ENCODE measurements around the gene PLCB3. TPM values are rescaled to one million over a fixed set of nuclear protein-coding genes. Genes with fewer than 3 reads are reported as not detected.

The PLCB3 gene
- total and polyA plus RNA-seq, 10 of the 15 experiments (the other 5 are each of a cell fraction or from before 2014, with no cell fraction given): 0.03 to 10.3 (median 3.3) TPM

DNA sequence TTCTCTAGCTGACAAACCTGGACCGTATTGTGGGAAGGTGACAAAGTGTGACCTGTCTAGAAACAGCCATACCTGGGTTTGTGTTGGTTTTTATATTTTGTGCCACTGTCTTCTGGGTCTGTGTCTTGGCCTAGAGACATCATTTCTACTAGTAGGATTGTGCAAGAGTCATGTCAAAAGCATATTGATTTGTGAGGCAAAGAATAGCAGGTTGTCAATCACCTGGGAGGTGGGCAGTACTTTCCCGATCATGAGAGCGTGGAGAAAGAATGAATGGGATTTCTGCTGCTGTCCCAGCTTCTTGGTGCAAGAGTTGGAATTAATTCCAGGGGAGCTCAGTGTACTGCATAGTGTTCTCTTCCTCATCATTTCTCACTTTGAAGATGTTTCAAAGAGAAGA lies 49.8 kb upstream of the PLCB3 start:
- SMC1A ChIA-PET (ENCODE audit: uncharacterized antibody, unreplicated experiment): no interaction called here
- Histone ChIP-seq H4K20me1 (ENCODE audit: control insufficient read depth, insufficient read depth) (no peaks in the 10 kb centered on the region), H3K4me3 (no peak overlapping the region), H3K4me2 (ENCODE audit: control insufficient read depth, insufficient read depth) (no peak overlapping the region), H3K4me1 (ENCODE audit: control insufficient read depth, insufficient read depth, low read length) (peaks cover 22% of the 10 kb centered on the region), H3K27me3 (replicated peaks in 1 of 2; ENCODE audit: control insufficient read depth in 2 of 2, insufficient read depth in 2 of 2, low read length in 1 of 2) (no peaks in the 10 kb centered on the region), H3K9ac (ENCODE audit: control insufficient read depth, insufficient read depth, low read length) (no peak overlapping the region), H3K9me3 (replicated peaks; ENCODE audit: control insufficient read depth, insufficient read depth, low read length) (no peaks in the 10 kb centered on the region), H3K36me3 (ENCODE audit: control insufficient read depth in 2 of 2, insufficient read depth in 2 of 2, low read length in 1 of 2) (peaks cover 42% of the 10 kb centered on the region in 2 experiments), H3K27ac (ENCODE audit: control insufficient read depth, insufficient read depth) (no peak overlapping the region), H3K79me2 (ENCODE audit: control insufficient read depth, insufficient read depth, low read length) (peaks cover 12% of the 10 kb centered on the region), H2AFZ (ENCODE audit: control insufficient read depth, low read depth, low read length) (no peak overlapping the region)
- FAIRE-seq: no peak
- DNase-seq (ENCODE audit: low read depth, low spot score): no peak
- POLR2A ChIA-PET: interaction anchor here (1.2 kb wide), 1 partner anchor 22 kb away, joined by 5 read pairs; no protein-coding TSS in a partner anchor
- intact Hi-C loops (cut with micrococcal nuclease; ENCODE audit: unreplicated experiment) (no loop called here), in situ Hi-C loops (cut with MboI) (loop anchor here (5.0 kb wide), 1 partner anchor 101 kb away; the partner anchor contains the start of gene CATSPERZ)
- CTCF ChIA-PET: interaction anchor here (0.6 to 9.7 kb wide), 5 partner anchors 13 to 601 kb away, joined by 3 to 238 read pairs (median 4); partner anchors contain the start of genes CATSPERZ, ESRRA and PPP1R14B
- no peak for TF ChIP-seq RAD51 (IDR thresholded peaks at IDR 0.05)
- TF ChIP-seq HDAC2 (IDR thresholded peaks at IDR 0.05): no peak
- TF ChIP-seq, protein P1, sequence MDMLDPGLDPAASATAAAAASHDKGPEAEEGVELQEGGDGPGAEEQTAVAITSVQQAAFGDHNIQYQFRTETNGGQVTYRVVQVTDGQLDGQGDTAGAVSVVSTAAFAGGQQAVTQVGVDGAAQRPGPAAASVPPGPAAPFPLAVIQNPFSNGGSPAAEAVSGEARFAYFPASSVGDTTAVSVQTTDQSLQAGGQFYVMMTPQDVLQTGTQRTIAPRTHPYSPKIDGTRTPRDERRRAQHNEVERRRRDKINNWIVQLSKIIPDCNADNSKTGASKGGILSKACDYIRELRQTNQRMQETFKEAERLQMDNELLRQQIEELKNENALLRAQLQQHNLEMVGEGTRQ (IDR thresholded peaks at IDR 0.05; ENCODE audit: borderline replicate concordance, low read depth, low read length): no peak
- TF ChIP-seq ZNF384 (IDR thresholded peaks at IDR 0.05; ENCODE audit: borderline replicate concordance, low read depth, low read length): no peak
- TF ChIP-seq, protein P2, sequence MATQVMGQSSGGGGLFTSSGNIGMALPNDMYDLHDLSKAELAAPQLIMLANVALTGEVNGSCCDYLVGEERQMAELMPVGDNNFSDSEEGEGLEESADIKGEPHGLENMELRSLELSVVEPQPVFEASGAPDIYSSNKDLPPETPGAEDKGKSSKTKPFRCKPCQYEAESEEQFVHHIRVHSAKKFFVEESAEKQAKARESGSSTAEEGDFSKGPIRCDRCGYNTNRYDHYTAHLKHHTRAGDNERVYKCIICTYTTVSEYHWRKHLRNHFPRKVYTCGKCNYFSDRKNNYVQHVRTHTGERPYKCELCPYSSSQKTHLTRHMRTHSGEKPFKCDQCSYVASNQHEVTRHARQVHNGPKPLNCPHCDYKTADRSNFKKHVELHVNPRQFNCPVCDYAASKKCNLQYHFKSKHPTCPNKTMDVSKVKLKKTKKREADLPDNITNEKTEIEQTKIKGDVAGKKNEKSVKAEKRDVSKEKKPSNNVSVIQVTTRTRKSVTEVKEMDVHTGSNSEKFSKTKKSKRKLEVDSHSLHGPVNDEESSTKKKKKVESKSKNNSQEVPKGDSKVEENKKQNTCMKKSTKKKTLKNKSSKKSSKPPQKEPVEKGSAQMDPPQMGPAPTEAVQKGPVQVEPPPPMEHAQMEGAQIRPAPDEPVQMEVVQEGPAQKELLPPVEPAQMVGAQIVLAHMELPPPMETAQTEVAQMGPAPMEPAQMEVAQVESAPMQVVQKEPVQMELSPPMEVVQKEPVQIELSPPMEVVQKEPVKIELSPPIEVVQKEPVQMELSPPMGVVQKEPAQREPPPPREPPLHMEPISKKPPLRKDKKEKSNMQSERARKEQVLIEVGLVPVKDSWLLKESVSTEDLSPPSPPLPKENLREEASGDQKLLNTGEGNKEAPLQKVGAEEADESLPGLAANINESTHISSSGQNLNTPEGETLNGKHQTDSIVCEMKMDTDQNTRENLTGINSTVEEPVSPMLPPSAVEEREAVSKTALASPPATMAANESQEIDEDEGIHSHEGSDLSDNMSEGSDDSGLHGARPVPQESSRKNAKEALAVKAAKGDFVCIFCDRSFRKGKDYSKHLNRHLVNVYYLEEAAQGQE (IDR thresholded peaks at IDR 0.05; ENCODE audit: low read depth, low read length): no peak
- TF ChIP-seq, protein P3, sequence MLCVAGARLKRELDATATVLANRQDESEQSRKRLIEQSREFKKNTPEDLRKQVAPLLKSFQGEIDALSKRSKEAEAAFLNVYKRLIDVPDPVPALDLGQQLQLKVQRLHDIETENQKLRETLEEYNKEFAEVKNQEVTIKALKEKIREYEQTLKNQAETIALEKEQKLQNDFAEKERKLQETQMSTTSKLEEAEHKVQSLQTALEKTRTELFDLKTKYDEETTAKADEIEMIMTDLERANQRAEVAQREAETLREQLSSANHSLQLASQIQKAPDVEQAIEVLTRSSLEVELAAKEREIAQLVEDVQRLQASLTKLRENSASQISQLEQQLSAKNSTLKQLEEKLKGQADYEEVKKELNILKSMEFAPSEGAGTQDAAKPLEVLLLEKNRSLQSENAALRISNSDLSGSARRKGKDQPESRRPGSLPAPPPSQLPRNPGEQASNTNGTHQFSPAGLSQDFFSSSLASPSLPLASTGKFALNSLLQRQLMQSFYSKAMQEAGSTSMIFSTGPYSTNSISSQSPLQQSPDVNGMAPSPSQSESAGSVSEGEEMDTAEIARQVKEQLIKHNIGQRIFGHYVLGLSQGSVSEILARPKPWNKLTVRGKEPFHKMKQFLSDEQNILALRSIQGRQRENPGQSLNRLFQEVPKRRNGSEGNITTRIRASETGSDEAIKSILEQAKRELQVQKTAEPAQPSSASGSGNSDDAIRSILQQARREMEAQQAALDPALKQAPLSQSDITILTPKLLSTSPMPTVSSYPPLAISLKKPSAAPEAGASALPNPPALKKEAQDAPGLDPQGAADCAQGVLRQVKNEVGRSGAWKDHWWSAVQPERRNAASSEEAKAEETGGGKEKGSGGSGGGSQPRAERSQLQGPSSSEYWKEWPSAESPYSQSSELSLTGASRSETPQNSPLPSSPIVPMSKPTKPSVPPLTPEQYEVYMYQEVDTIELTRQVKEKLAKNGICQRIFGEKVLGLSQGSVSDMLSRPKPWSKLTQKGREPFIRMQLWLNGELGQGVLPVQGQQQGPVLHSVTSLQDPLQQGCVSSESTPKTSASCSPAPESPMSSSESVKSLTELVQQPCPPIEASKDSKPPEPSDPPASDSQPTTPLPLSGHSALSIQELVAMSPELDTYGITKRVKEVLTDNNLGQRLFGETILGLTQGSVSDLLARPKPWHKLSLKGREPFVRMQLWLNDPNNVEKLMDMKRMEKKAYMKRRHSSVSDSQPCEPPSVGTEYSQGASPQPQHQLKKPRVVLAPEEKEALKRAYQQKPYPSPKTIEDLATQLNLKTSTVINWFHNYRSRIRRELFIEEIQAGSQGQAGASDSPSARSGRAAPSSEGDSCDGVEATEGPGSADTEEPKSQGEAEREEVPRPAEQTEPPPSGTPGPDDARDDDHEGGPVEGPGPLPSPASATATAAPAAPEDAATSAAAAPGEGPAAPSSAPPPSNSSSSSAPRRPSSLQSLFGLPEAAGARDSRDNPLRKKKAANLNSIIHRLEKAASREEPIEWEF (IDR thresholded peaks at IDR 0.05; ENCODE audit: insufficient replicate concordance, low read depth, low read length): no peak
- TF ChIP-seq FOS (IDR thresholded peaks at IDR 0.05; ENCODE audit: borderline replicate concordance, extremely low read depth, insufficient read length): no peak
- TF ChIP-seq, protein P4, sequence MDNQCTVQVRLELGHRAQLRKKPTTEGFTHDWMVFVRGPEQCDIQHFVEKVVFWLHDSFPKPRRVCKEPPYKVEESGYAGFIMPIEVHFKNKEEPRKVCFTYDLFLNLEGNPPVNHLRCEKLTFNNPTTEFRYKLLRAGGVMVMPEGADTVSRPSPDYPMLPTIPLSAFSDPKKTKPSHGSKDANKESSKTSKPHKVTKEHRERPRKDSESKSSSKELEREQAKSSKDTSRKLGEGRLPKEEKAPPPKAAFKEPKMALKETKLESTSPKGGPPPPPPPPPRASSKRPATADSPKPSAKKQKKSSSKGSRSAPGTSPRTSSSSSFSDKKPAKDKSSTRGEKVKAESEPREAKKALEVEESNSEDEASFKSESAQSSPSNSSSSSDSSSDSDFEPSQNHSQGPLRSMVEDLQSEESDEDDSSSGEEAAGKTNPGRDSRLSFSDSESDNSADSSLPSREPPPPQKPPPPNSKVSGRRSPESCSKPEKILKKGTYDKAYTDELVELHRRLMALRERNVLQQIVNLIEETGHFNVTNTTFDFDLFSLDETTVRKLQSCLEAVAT (IDR thresholded peaks at IDR 0.05): no peak
- TF ChIP-seq CHD4 (IDR thresholded peaks at IDR 0.05): no peak
- no peak for TF ChIP-seq ZNF24 (IDR thresholded peaks at IDR 0.05)
- no peak for TF ChIP-seq CBX3 (IDR thresholded peaks at IDR 0.05; ENCODE audit: borderline replicate concordance, low read depth)
- no TSS peak for BruUV-seq (replicated peaks)
- RAD21 ChIA-PET (ENCODE audit: unreplicated experiment): interaction anchor here (0.7 kb wide), 1 partner anchor 99 kb away, joined by 3 read pairs; no protein-coding TSS in a partner anchor
- WGBS (ENCODE audit: insufficient coverage, insufficient replicate concordance, low lambda C conversion rate, missing lambda C conversion rate): 85% methylated on average over 3 of the region's 3 CpGs
- no peak for ATAC-seq
